ENCODE results near the gene BMP8A.
A peak's percentile ranks its signal among the peaks of the same experiment; 100 is the strongest.
"Not testable (repeated sequence)": the region's sequence is repeated elsewhere in the genome, so short reads cannot be mapped to it uniquely, and the experiment has no call there.

BMP8A gene

GRCh38 chr1:39467108-39467720 lies 24.2 kb upstream of the BMP8A start:
- not testable (repeated sequence) for H2BK5ac ChIP-seq (ENCODE audit: low read depth, low read length, poor library complexity, severe bottlenecking); H2BK15ac ChIP-seq (ENCODE audit: low read depth, poor library complexity, severe bottlenecking); H3K4me1 ChIP-seq (ENCODE audit: control insufficient read depth, insufficient read depth, low read depth, low read length); H2AFZ ChIP-seq (ENCODE audit: low read depth, low read length); H3K27ac ChIP-seq (ENCODE audit: low read length, poor library complexity, severe bottlenecking); H4K91ac ChIP-seq (ENCODE audit: low read length); H3K18ac ChIP-seq (ENCODE audit: low read depth in 1 of 2, low read length in 2 of 2); H3K79me1 ChIP-seq (replicated peaks; ENCODE audit: low read length, poor library complexity, severe bottlenecking); H2BK12ac ChIP-seq (ENCODE audit: low read length in 2 of 2); H4K8ac ChIP-seq (ENCODE audit: low read length); H3K14ac ChIP-seq (ENCODE audit: low read length in 2 of 2); H2AK5ac ChIP-seq (ENCODE audit: low read length, severe bottlenecking); H2BK120ac ChIP-seq (ENCODE audit: low read depth, low read length); H3K4ac ChIP-seq (ENCODE audit: low read depth in 1 of 2, low read length in 2 of 2); H3K9me3 ChIP-seq (ENCODE audit: control insufficient read depth, low read length); H3K4me2 ChIP-seq (ENCODE audit: low read length, poor library complexity, severe bottlenecking); H3K23ac ChIP-seq (ENCODE audit: low read length in 2 of 2); DNase-seq; H3K27me3 ChIP-seq (ENCODE audit: control insufficient read depth in 1 of 2, insufficient read depth in 1 of 2, low read length in 2 of 2); H3K4me3 ChIP-seq (ENCODE audit: insufficient read depth in 1 of 2, low read depth in 1 of 2, low read length in 2 of 2)
- 94% methylated on average over 10 of the region's 16 CpGs for WGBS
- Histone ChIP-seq H3K9ac (ENCODE audit: low read length) (peak overlapping the region; percentile 42), H3K36me3 (ENCODE audit: control insufficient read depth in 1 of 2, insufficient read depth in 2 of 2, low read depth in 1 of 2, low read length in 2 of 2) (peaks cover 49 to 97% of the 10 kb centered on the region in 2 experiments)

- Histone ChIP-seq H3K4me1 (ENCODE audit: control insufficient read depth, insufficient read depth, low read depth, low read length) (no peaks in the 10 kb centered on the region), H2BK15ac (ENCODE audit: low read depth, poor library complexity, severe bottlenecking) (no peak overlapping the region), H3K14ac (ENCODE audit: low read length in 2 of 2) (no peak overlapping the region), H3K4me3 (ENCODE audit: insufficient read depth in 1 of 2, low read depth in 1 of 2, low read length in 2 of 2) (no peak overlapping the region), H3K79me1 (replicated peaks; ENCODE audit: low read length, poor library complexity, severe bottlenecking) (peaks cover 6% of the 10 kb centered on the region), H3K18ac (ENCODE audit: low read depth in 1 of 2, low read length in 2 of 2) (no peak overlapping the region), H2BK12ac (ENCODE audit: low read length in 2 of 2) (no peak overlapping the region), H3K36me3 (ENCODE audit: control insufficient read depth in 1 of 2, insufficient read depth in 2 of 2, low read depth in 1 of 2, low read length in 2 of 2) (peaks cover 40 to 96% of the 10 kb centered on the region in 2 experiments), H2BK5ac (ENCODE audit: low read depth, low read length, poor library complexity, severe bottlenecking) (no peak overlapping the region), H3K27me3 (ENCODE audit: control insufficient read depth in 1 of 2, insufficient read depth in 1 of 2, low read length in 2 of 2) (no peaks in the 10 kb centered on the region), H3K4ac (ENCODE audit: low read depth in 1 of 2, low read length in 2 of 2) (no peak overlapping the region), H3K23ac (ENCODE audit: low read length in 2 of 2) (no peak overlapping the region), H2AFZ (ENCODE audit: low read depth, low read length) (no peak overlapping the region), H2AK5ac (ENCODE audit: low read length, severe bottlenecking) (no peak overlapping the region), H4K8ac (ENCODE audit: low read length) (no peak overlapping the region), H3K9me3 (ENCODE audit: control insufficient read depth, low read length) (no peaks in the 10 kb centered on the region), H3K9ac (ENCODE audit: low read length) (no peak overlapping the region), H4K91ac (ENCODE audit: low read length) (no peak overlapping the region), H3K27ac (ENCODE audit: low read length, poor library complexity, severe bottlenecking) (no peak overlapping the region), H2BK120ac (ENCODE audit: low read depth, low read length) (no peak overlapping the region), H3K4me2 (ENCODE audit: low read length, poor library complexity, severe bottlenecking) (no peak overlapping the region)
- no peak for DNase-seq
- WGBS: 86% methylated on average over 3 of the region's 3 CpGs
Measured at GRCh38 chr1:39469150-39469549, 22.3 kb upstream of the BMP8A start.

GRCh38 chr1:39470040-39470439 lies 21.4 kb upstream of the BMP8A start:
- no peaks in the 10 kb centered on the region for H3K4me1 ChIP-seq (ENCODE audit: control insufficient read depth, insufficient read depth, low read depth, low read length)
- peak overlapping the region; percentile 28 for H3K27ac ChIP-seq (ENCODE audit: low read length, poor library complexity, severe bottlenecking)
- H2AFZ ChIP-seq (ENCODE audit: low read depth, low read length): no peak overlapping the region
- H3K27me3 ChIP-seq (ENCODE audit: control insufficient read depth in 1 of 2, insufficient read depth in 1 of 2, low read length in 2 of 2): no peaks in the 10 kb centered on the region
- peaks cover 42 to 96% of the 10 kb centered on the region in 2 experiments for H3K36me3 ChIP-seq (ENCODE audit: control insufficient read depth in 1 of 2, insufficient read depth in 2 of 2, low read depth in 1 of 2, low read length in 2 of 2)
- no peak overlapping the region for H3K14ac ChIP-seq (ENCODE audit: low read length in 2 of 2)
- no peak overlapping the region for H2BK15ac ChIP-seq (ENCODE audit: low read depth, poor library complexity, severe bottlenecking)
- H3K4me2 ChIP-seq (ENCODE audit: low read length, poor library complexity, severe bottlenecking): no peak overlapping the region
- DNase-seq: no peak
- no peaks in the 10 kb centered on the region for H3K9me3 ChIP-seq (ENCODE audit: control insufficient read depth, low read length)
- H3K23ac ChIP-seq (ENCODE audit: low read length in 2 of 2): no peak overlapping the region
- H3K4ac ChIP-seq (ENCODE audit: low read depth in 1 of 2, low read length in 2 of 2): no peak overlapping the region
- no peak overlapping the region for H2BK120ac ChIP-seq (ENCODE audit: low read depth, low read length)
- H4K91ac ChIP-seq (ENCODE audit: low read length): no peak overlapping the region
- peaks cover 6% of the 10 kb centered on the region for H3K79me1 ChIP-seq (replicated peaks; ENCODE audit: low read length, poor library complexity, severe bottlenecking)
- no peak overlapping the region for H3K9ac ChIP-seq (ENCODE audit: low read length)
- no peak overlapping the region for H2BK12ac ChIP-seq (ENCODE audit: low read length in 2 of 2)
- no peak overlapping the region for H4K8ac ChIP-seq (ENCODE audit: low read length)
- no peak overlapping the region for H3K4me3 ChIP-seq (ENCODE audit: insufficient read depth in 1 of 2, low read depth in 1 of 2, low read length in 2 of 2)
- no peak overlapping the region for H2BK5ac ChIP-seq (ENCODE audit: low read depth, low read length, poor library complexity, severe bottlenecking)
- no peak overlapping the region for H2AK5ac ChIP-seq (ENCODE audit: low read length, severe bottlenecking)
- no peak overlapping the region for H3K18ac ChIP-seq (ENCODE audit: low read depth in 1 of 2, low read length in 2 of 2)

GRCh38 chr1:39472826-39473225 lies 18.6 kb upstream of the BMP8A start:
- no peak overlapping the region for H2BK15ac ChIP-seq (ENCODE audit: low read depth, poor library complexity, severe bottlenecking)
- H2BK5ac ChIP-seq (ENCODE audit: low read depth, low read length, poor library complexity, severe bottlenecking): no peak overlapping the region
- H3K14ac ChIP-seq (ENCODE audit: low read length in 2 of 2): no peak overlapping the region
- peaks cover 4% of the 10 kb centered on the region for H3K4me1 ChIP-seq (ENCODE audit: control insufficient read depth, insufficient read depth, low read depth, low read length)
- H3K36me3 ChIP-seq (ENCODE audit: control insufficient read depth in 1 of 2, insufficient read depth in 2 of 2, low read depth in 1 of 2, low read length in 2 of 2): peaks cover 52 to 92% of the 10 kb centered on the region in 2 experiments
- no peak overlapping the region for H3K9ac ChIP-seq (ENCODE audit: low read length)
- H4K8ac ChIP-seq (ENCODE audit: low read length): no peak overlapping the region
- H3K4me3 ChIP-seq (ENCODE audit: insufficient read depth in 1 of 2, low read depth in 1 of 2, low read length in 2 of 2): no peak overlapping the region
- no peak overlapping the region for H3K4ac ChIP-seq (ENCODE audit: low read depth in 1 of 2, low read length in 2 of 2)
- H3K18ac ChIP-seq (ENCODE audit: low read depth in 1 of 2, low read length in 2 of 2): no peak overlapping the region
- no peak overlapping the region for H2AFZ ChIP-seq (ENCODE audit: low read depth, low read length)
- H2BK120ac ChIP-seq (ENCODE audit: low read depth, low read length): no peak overlapping the region
- no peak overlapping the region for H3K4me2 ChIP-seq (ENCODE audit: low read length, poor library complexity, severe bottlenecking)
- no peak overlapping the region for H2AK5ac ChIP-seq (ENCODE audit: low read length, severe bottlenecking)
- no peak for DNase-seq
- H3K27ac ChIP-seq (ENCODE audit: low read length, poor library complexity, severe bottlenecking): no peak overlapping the region
- no peaks in the 10 kb centered on the region for H3K9me3 ChIP-seq (ENCODE audit: control insufficient read depth, low read length)
- H3K23ac ChIP-seq (ENCODE audit: low read length in 2 of 2): no peak overlapping the region
- H4K91ac ChIP-seq (ENCODE audit: low read length): no peak overlapping the region
- no peaks in the 10 kb centered on the region for H3K27me3 ChIP-seq (ENCODE audit: control insufficient read depth in 1 of 2, insufficient read depth in 1 of 2, low read length in 2 of 2)
- no peak overlapping the region for H2BK12ac ChIP-seq (ENCODE audit: low read length in 2 of 2)
- H3K79me1 ChIP-seq (replicated peaks; ENCODE audit: low read length, poor library complexity, severe bottlenecking): peaks cover 5% of the 10 kb centered on the region
- WGBS: 98% methylated on average over 7 of the region's 7 CpGs
